DND-41 (cell line): ENCODE results near the gene P2RX5.

ENCODE experiments used
- ATAC-seq: fragments of 200-7000 bp; cut with Tn5 transposase; 3 replicates; pipeline ENCODE4 v1.9.1; 2021; ENCODE audit warnings: low read depth; ENCODE audit not compliant: insufficient read depth
- DNase-seq: peaks from one replicate; pipeline ENCODE4 v3.0.0-alpha.2; 2020
- H2AFZ ChIP-seq: 2 replicates; pipeline ENCODE4 v1.6.0; 2012; ENCODE audit warnings: low read depth, low read length
- H3K27ac ChIP-seq: 2 replicates; pipeline ENCODE4 v1.5.1; 2012; ENCODE audit warnings: low read length, inconsistent platforms
- H3K27me3 ChIP-seq: fragments of 200-600 bp; sonication (generic); 2 replicates; pipeline ENCODE4 v1.6.0; 2012; ENCODE audit warnings: low read length, mild to moderate bottlenecking, inconsistent platforms; ENCODE audit not compliant: insufficient read depth, poor library complexity
- H3K36me3 ChIP-seq: 2 replicates; pipeline ENCODE4 v1.5.1; 2012; ENCODE audit warnings: low read length, inconsistent platforms; ENCODE audit not compliant: insufficient read depth
- H3K4me1 ChIP-seq: 2 replicates; pipeline ENCODE4 v1.5.1; 2012; ENCODE audit warnings: mild to moderate bottlenecking, low read length; ENCODE audit not compliant: insufficient read depth
- H3K4me2 ChIP-seq: 2 replicates; pipeline ENCODE4 v1.6.0; 2012; ENCODE audit warnings: mild to moderate bottlenecking, moderate library complexity, low read length, inconsistent platforms; ENCODE audit not compliant: insufficient read depth
- H3K4me3 ChIP-seq, 2 experiments: fragments of 200-600 bp in 1 of 2; shearing (Covaris generic) in 1 of 2; 2 replicates each; pipeline ENCODE4 v1.5.1; 2012 to 2016; ENCODE audit warnings: inconsistent platforms in 2 of 2, low read length in 2 of 2, mild to moderate bottlenecking in 2 of 2, low read depth in 1 of 2, moderate library complexity in 1 of 2
- H3K79me2 ChIP-seq: 2 replicates; pipeline ENCODE4 v1.6.0; 2012; ENCODE audit warnings: low read length, inconsistent platforms; ENCODE audit not compliant: insufficient read depth
- H3K9ac ChIP-seq: 2 replicates; pipeline ENCODE4 v1.6.0; 2012; ENCODE audit warnings: low read depth, mild to moderate bottlenecking, inconsistent platforms, low read length, moderate library complexity
- H3K9me3 ChIP-seq: 2 replicates; pipeline ENCODE4 v1.5.1; 2012; ENCODE audit warnings: low read length, moderate library complexity, mild to moderate bottlenecking, inconsistent platforms; ENCODE audit not compliant: insufficient read depth, severe bottlenecking
- H4K20me1 ChIP-seq: 2 replicates; pipeline ENCODE4 v1.6.0; 2012; ENCODE audit warnings: low read length; ENCODE audit not compliant: insufficient read depth
- CTCF ChIP-seq: IDR thresholded peaks from 2 replicates; pipeline ENCODE4 v1.5.1; 2012; ENCODE audit warnings: borderline replicate concordance, low read length, moderate library complexity, mild to moderate bottlenecking; ENCODE audit not compliant: poor library complexity, severe bottlenecking; ENCODE audit errors: extremely low read depth
- EZH2 ChIP-seq: IDR thresholded peaks from 3 replicates; pipeline ENCODE4 v1.6.1; 2012; ENCODE audit warnings: borderline replicate concordance, low read depth, mild to moderate bottlenecking, moderate library complexity, low read length, inconsistent platforms; ENCODE audit not compliant: severe bottlenecking

The P2RX5 gene, protein sequence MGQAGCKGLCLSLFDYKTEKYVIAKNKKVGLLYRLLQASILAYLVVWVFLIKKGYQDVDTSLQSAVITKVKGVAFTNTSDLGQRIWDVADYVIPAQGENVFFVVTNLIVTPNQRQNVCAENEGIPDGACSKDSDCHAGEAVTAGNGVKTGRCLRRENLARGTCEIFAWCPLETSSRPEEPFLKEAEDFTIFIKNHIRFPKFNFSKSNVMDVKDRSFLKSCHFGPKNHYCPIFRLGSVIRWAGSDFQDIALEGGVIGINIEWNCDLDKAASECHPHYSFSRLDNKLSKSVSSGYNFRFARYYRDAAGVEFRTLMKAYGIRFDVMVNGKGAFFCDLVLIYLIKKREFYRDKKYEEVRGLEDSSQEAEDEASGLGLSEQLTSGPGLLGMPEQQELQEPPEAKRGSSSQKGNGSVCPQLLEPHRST

GRCh38 chr17:3695723-3696411 is at the start of gene P2RX5:
Gene P2RX5, minus strand, starts transcription at chr17:3696155. Its CDS starts 150 bp downstream, at chr17:3696005.
- no peaks in the 10 kb centered on the region for H4K20me1 ChIP-seq
- H3K4me1 ChIP-seq = peaks cover 23% of the 10 kb centered on the region
- TF ChIP-seq CTCF = no peak
- peak; percentile 47 for TF ChIP-seq EZH2
- peak; percentile 77 for DNase-seq
- peak within 1 kb of the TSS; percentile 96 for H3K4me2 ChIP-seq
- H3K9ac ChIP-seq = peak within 1 kb of the TSS; percentile 54
- ATAC-seq = peak; percentile 82
- H3K9me3 ChIP-seq = peaks cover 3% of the 10 kb centered on the region
- no peaks in the 10 kb centered on the region for H3K36me3 ChIP-seq
- H3K27me3 ChIP-seq = peaks cover 8% of the 10 kb centered on the region
- no peaks in the 10 kb centered on the region for H3K79me2 ChIP-seq
- peak within 1 kb of the TSS; percentile 32 to 63; a peak in 3 of 4 replicates for H3K4me3 ChIP-seq
- no peak within 1 kb of the TSS for H3K27ac ChIP-seq
- peak within 1 kb of the TSS; percentile 71 for H2AFZ ChIP-seq

DNA sequence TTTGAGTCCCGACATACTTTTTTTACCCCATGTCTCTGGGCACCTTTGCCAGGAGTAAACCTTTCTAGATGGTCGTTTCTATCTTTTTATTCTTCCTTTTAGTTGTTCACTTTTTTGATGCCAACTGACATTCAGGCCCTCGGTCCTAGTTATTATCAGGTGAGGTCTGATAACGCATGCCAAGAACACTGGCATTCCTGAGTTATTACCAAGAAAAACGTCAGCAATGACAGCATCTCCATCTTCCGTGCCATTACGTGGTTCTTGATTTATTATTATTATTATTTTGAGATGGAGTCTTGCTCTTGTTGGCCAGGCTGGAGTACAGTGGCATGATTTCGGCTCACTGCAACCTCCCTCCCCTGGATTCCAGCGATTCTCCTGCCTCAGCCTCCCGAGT is 49.1 kb upstream of the P2RX5 start:
- no peak overlapping the region for H2AFZ ChIP-seq
- TF ChIP-seq CTCF = no peak
- TF ChIP-seq EZH2 = no peak
- H4K20me1 ChIP-seq = no peaks in the 10 kb centered on the region
- H3K79me2 ChIP-seq = no peaks in the 10 kb centered on the region
- no peak overlapping the region for H3K4me3 ChIP-seq
- no peak for ATAC-seq
- no peak overlapping the region for H3K9ac ChIP-seq
- H3K9me3 ChIP-seq = no peaks in the 10 kb centered on the region
- no peak overlapping the region for H3K4me2 ChIP-seq
- no peak overlapping the region for H3K27ac ChIP-seq
- no peak for DNase-seq
- no peaks in the 10 kb centered on the region for H3K36me3 ChIP-seq
- H3K4me1 ChIP-seq = peaks cover 32% of the 10 kb centered on the region
- H3K27me3 ChIP-seq = no peaks in the 10 kb centered on the region

DNA sequence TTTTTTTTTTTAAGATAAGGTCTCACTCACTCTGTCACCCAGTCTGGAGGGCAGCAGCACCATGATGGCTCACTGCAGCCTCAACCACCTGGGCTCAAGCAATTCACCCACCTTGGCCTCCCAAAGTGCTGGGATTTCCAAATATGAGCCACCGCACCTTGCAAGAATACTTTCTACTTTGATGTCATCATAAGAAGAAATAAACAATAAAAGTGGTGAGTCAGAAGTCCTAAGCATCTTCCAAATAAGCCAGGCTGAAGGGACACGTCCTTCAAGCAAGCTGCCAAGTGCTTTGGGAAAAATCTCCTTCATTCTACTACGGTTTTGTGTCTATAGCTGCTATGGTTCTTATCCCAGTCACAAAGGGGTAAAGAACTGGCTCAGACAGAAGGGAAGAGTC is 48.1 kb upstream of the P2RX5 start:
- Histone ChIP-seq H3K4me2 (no peak overlapping the region), H3K27me3 (no peaks in the 10 kb centered on the region), H3K36me3 (no peaks in the 10 kb centered on the region), H2AFZ (no peak overlapping the region), H3K4me1 (peaks cover 33% of the 10 kb centered on the region), H3K27ac (no peak overlapping the region), H3K9me3 (no peaks in the 10 kb centered on the region), H3K79me2 (no peaks in the 10 kb centered on the region), H4K20me1 (no peaks in the 10 kb centered on the region), H3K9ac (no peak overlapping the region), H3K4me3 (no peak overlapping the region)
- no peak for TF ChIP-seq CTCF
- no peak for TF ChIP-seq EZH2
- ATAC-seq = no peak
- no peak for DNase-seq
